Activated naive CD8-positive, alpha-beta T cell treated with anti-CD3 and anti-CD28 coated beads for 36 hours (primary cell): Measurements from ENCODE around the gene HAS3. TPM values are rescaled to one million over a fixed set of nuclear protein-coding genes. Genes with fewer than 3 reads are reported as not detected.

ENCODE experiments used
- total RNA-seq, 2 experiments: library from RNA; stranded (reverse); gene quantifications; one replicate each; pipeline ENCODE4 v1.2.3, GENCODE V29; 2021

Gene HAS3
- total RNA-seq, 2 experiments from 2014 or later = 0.33 to 0.74 TPM

Other genes with a start within 250 kb of the HAS3 start
- 100 to 1,000 TPM; 135 to 141 TPM for gene CHTF8, start 26.9 kb downstream of the HAS3 start, total RNA-seq
- 100 to 1,000 TPM; 149 to 153 TPM for gene UTP4, start 27.0 kb downstream of the HAS3 start, total RNA-seq
- gene SNTB2, start 81.5 kb downstream of the HAS3 start, total RNA-seq = 1 to 10 TPM; 6.1 to 6.3 TPM
- 10 to 100 TPM; 27.0 to 28.6 TPM for gene VPS4A, start 205.7 kb downstream of the HAS3 start, total RNA-seq
- 10 to 100 TPM; 33.0 to 36.4 TPM for gene PDF, start 224.9 kb downstream of the HAS3 start, total RNA-seq
- gene COG8, start 233.9 kb downstream of the HAS3 start, total RNA-seq = 10 to 100 TPM; 30.2 to 31.8 TPM
- 10 to 100 TPM; 70.1 to 73.2 TPM for gene NIP7, start 234.1 kb downstream of the HAS3 start, total RNA-seq
- 1 to 10 TPM in 1 of 2 experiments, under 1 TPM in 1; 0.70 to 1.2 TPM for gene TMED6, start 246.1 kb downstream of the HAS3 start, total RNA-seq